SK-N-SH (cell line): ENCODE measurements around the gene ZHX3. TPM values are rescaled to one million over a fixed set of nuclear protein-coding genes. Genes with fewer than 3 reads are reported as not detected.
"Not testable (repeated sequence)": the region's sequence is repeated elsewhere in the genome, so short reads cannot be mapped to it uniquely, and the experiment has no call there.

Experiments
- CTCF ChIA-PET: fragments of 300-600, 350-600 bp; formaldehyde crosslinking; extraction: SDS; loops from one replicate; lab custom pipeline; 2021; lab: Yijun Ruan, JAX
- POLR2A ChIA-PET: fragments of 350-600 bp; sonication (Branson Sonifier 250); formaldehyde crosslinking; extraction: SDS; loops from one replicate; lab custom pipeline; 2020; ENCODE audit warnings: antibody characterized with exemption, inconsistent platforms; lab: Yijun Ruan, JAX
- DNase-seq: peaks from one replicate; pipeline ENCODE4 v3.0.0; 2012
- H2AFZ ChIP-seq: fragments of 200-600 bp; sonication (generic); 2 replicates; pipeline ENCODE4 v1.8.1; 2016; ENCODE audit warnings: antibody characterized with exemption, mild to moderate bottlenecking, low read depth
- H3F3A ChIP-seq: fragments of 200-600 bp; sonication (generic); replicated peaks from 2 replicates; pipeline ENCODE3; 2016; ENCODE audit warnings: antibody characterized with exemption, mild to moderate bottlenecking; ENCODE audit not compliant: insufficient read depth
- H3K27ac ChIP-seq, 2 experiments: fragments of 200-500 bp in 1 of 2; fragments of 200-600 bp in 1 of 2; sonication (Bioruptor generic) in 1 of 2; sonication (generic), shearing (Covaris generic) in 1 of 2; 2 replicates each; pipeline versions ENCODE4 v1.5.1 to v1.6.1; 2014 to 2016; ENCODE audit warnings: low read depth in 2 of 2, inconsistent platforms in 1 of 2, low read length in 1 of 2, mild to moderate bottlenecking in 1 of 2, mixed read lengths in 1 of 2
- H3K27me3 ChIP-seq: fragments of 200-600 bp; sonication (generic), shearing (Covaris generic); 2 replicates; pipeline ENCODE4 v1.6.1; 2016; ENCODE audit warnings: mixed run types; ENCODE audit not compliant: insufficient read depth
- H3K36me3 ChIP-seq, 2 experiments: fragments of 200-500 bp in 1 of 2; fragments of 200-600 bp in 1 of 2; sonication (Bioruptor generic) in 1 of 2; sonication (generic) in 1 of 2; replicated peaks in 1 of 2; 2 replicates each; pipeline versions ENCODE3 to v1.5.1; 2014 to 2016; ENCODE audit warnings: low read length in 1 of 2, mild to moderate bottlenecking in 1 of 2; ENCODE audit not compliant: insufficient read depth in 2 of 2, control insufficient read depth in 1 of 2
- H3K4me1 ChIP-seq, 2 experiments: fragments of 200-500 bp in 1 of 2; fragments of 200-600 bp in 1 of 2; sonication (Bioruptor generic) in 1 of 2; sonication (generic), shearing (Covaris generic) in 1 of 2; 2 replicates each; pipeline versions ENCODE4 v1.5.1 to v1.6.1; 2014 to 2016; ENCODE audit warnings: low read depth in 1 of 2, low read length in 1 of 2, mixed run types in 1 of 2; ENCODE audit not compliant: insufficient read depth in 2 of 2, control insufficient read depth in 1 of 2
- H3K4me2 ChIP-seq: fragments of 200-600 bp; sonication (generic), shearing (Covaris generic); 2 replicates; pipeline ENCODE4 v1.6.1; 2017; ENCODE audit warnings: mixed run types
- H3K4me3 ChIP-seq, 2 experiments: fragments of 200-500 bp in 1 of 2; fragments of 200-600 bp in 1 of 2; sonication (Bioruptor generic) in 1 of 2; sonication (generic), shearing (Covaris generic) in 1 of 2; 2 replicates each; pipeline versions ENCODE4 v1.5.1 to v1.8.1; 2014 to 2016; ENCODE audit warnings: low read depth in 2 of 2, inconsistent platforms in 1 of 2, low read length in 1 of 2, mild to moderate bottlenecking in 1 of 2, mixed read lengths in 1 of 2, moderate library complexity in 1 of 2
- H3K79me2 ChIP-seq: fragments of 200-600 bp; sonication (generic); 2 replicates; pipeline ENCODE4 v1.8.1; 2017; ENCODE audit warnings: mild to moderate bottlenecking; ENCODE audit not compliant: insufficient read depth
- H3K9ac ChIP-seq: fragments of 200-600 bp; sonication (generic); 2 replicates; pipeline ENCODE4 v1.6.1; 2017; ENCODE audit warnings: mixed run types
- H3K9me2 ChIP-seq: fragments of 200-600 bp; sonication (generic); 2 replicates; pipeline ENCODE4 v1.6.1; 2017; ENCODE audit warnings: mixed run types
- H3K9me3 ChIP-seq: fragments of 200-600 bp; sonication (generic); 2 replicates; pipeline ENCODE4 v1.6.1; 2017; ENCODE audit warnings: mixed run types, mild to moderate bottlenecking, moderate library complexity
- H4K20me1 ChIP-seq: fragments of 200-600 bp; sonication (generic); 2 replicates; pipeline ENCODE4 v1.6.1; 2017; ENCODE audit warnings: mild to moderate bottlenecking, mixed run types; ENCODE audit not compliant: insufficient read depth
- CHD2 ChIP-seq: fragments of 150-350 bp; IDR thresholded peaks from 2 replicates; pipeline ENCODE4 v1.6.1; 2018; ENCODE audit warnings: low read length; ENCODE audit not compliant: partially characterized antibody
- FOXJ3 ChIP-seq: sonication (generic); formaldehyde crosslinking; IDR thresholded peaks from 2 replicates; pipeline ENCODE4 v1.5.1; 2020; ENCODE audit warnings: mild to moderate bottlenecking, missing genetic modification reagents
- MAX ChIP-seq: IDR thresholded peaks from 2 replicates; pipeline ENCODE4 v1.4.0; 2012; ENCODE audit warnings: low read depth
- RAD21 ChIP-seq: IDR thresholded peaks from 2 replicates; pipeline ENCODE4 v1.6.1; 2012; ENCODE audit warnings: mild to moderate bottlenecking, low read length
- RFX5 ChIP-seq: IDR thresholded peaks from 2 replicates; pipeline ENCODE4 v1.6.1; 2012; ENCODE audit warnings: mild to moderate bottlenecking, improper control_type of control experiment, low read length
- WGBS: methylation state at CpG from one replicate; pipeline ENCODE4 v1.1.6; 2017; ENCODE audit warnings: low lambda C conversion rate; 5-methylcytosine and 5-hydroxymethylcytosine counted together
- polyA plus RNA-seq, 3 experiments: library from polyadenylated mRNA; depleted of rRNA; stranded (reverse); fragments of >200 nt; gene quantifications; 2 replicates each; pipeline ENCODE4 v1.2.3, GENCODE V29; 2012
- TF ChIP-seq, protein P1 (sequence below): IDR thresholded peaks from 2 replicates; pipeline ENCODE4 v1.6.1; 2012; ENCODE audit warnings: mild to moderate bottlenecking, low read depth, low read length, moderate library complexity

Gene ZHX3
- polyA plus RNA-seq, 1 of the 3 experiments (the other 2 are of a cell fraction), result 6.0 TPM

DNA sequence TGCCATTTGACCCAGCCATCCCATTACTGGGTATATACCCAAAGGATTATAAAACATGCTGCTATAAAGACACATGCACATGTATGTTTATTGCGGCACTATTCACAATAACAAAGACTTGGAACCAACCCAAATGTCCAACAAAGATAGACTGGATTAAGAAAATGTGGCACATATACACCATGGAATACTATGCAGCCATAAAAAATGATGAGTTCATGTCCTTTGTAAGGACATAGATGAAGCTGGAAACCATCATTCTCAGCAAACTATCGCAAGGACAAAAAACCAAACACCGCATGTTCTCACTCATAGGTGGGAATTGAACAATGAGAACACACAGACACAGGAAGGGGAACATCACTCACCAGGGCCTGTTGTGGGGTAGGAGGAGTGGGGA, 80.3 kb downstream of the ZHX3 start:
- DNase-seq, H2AFZ ChIP-seq, H3K27me3 ChIP-seq: not testable (repeated sequence)

DNA sequence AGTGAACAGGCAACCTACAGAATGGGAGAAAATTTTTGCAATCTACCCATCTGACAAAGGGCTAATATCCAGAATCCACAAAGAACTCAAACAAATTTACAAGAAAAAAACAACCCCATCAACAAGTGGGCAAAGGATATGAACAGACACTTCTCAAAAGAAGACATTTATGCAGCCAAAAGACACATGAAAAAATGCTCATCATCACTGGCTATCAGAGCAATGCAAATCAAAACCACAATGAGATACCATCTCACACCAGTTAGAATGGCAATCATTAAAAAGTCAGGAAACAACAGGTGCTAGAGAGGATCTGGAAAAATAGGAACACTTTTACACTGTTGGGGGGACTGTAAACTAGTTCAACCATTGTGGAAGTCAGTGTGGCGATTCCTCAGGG, 80.7 kb downstream of the ZHX3 start:
- H3K36me3 ChIP-seq, H3K27me3 ChIP-seq, H3K79me2 ChIP-seq, DNase-seq, H3K9ac ChIP-seq, H3F3A ChIP-seq, H2AFZ ChIP-seq, H3K4me3 ChIP-seq, CTCF ChIA-PET, H4K20me1 ChIP-seq, H3K27ac ChIP-seq, H3K9me3 ChIP-seq, H3K9me2 ChIP-seq, H3K4me2 ChIP-seq: not testable (repeated sequence)
- WGBS, result 90% methylated on average over 1 of the region's 1 CpG
- H3K4me1 ChIP-seq, result peaks cover 7 to 17% of the 10 kb centered on the region in 2 experiments; a peak in 3 of 4 replicates
- POLR2A ChIA-PET, result interaction anchor here (0.6 kb wide), 1 partner anchor 190 kb away, joined by 3 read pairs; no protein-coding TSS in a partner anchor

More for the DNA sequence above, 80.3 kb downstream of the ZHX3 start:
- H3K9me2 ChIP-seq, H4K20me1 ChIP-seq, H3K27ac ChIP-seq, H3K4me2 ChIP-seq, H3K79me2 ChIP-seq, CTCF ChIA-PET, H3K9ac ChIP-seq, H3F3A ChIP-seq, POLR2A ChIA-PET, H3K9me3 ChIP-seq, H3K4me3 ChIP-seq, H3K36me3 ChIP-seq: not testable (repeated sequence)
- H3K4me1 ChIP-seq, result peaks cover 7 to 13% of the 10 kb centered on the region in 2 experiments; a peak in 3 of 4 replicates
- WGBS, result 96% methylated on average over 3 of the region's 3 CpGs

DNA sequence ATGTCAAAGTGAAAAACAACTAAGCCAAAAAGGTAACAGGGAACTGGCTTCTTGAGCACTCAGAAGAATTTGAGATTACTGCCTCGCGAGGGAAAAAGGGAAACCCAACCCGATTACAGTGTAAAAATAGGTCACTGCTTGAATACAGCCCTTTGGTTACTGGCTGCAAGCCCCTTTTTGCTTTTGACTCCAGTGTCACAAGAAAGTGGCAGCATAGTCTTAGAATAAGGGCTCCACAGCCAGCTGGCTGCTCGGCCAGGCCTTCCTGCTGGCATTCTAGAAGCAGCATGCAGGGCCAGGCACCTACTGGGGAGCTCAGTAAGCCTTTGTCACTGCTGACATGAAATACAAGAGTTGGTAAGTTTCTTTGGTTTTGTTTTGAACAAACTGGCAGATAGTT, 83.0 kb downstream of the ZHX3 start:
- Histone ChIP-seq H3K27me3 (no peaks in the 10 kb centered on the region), H3K36me3 (no peaks in the 10 kb centered on the region), H2AFZ (no peak overlapping the region), H3K9me2 (no peaks in the 10 kb centered on the region)
- no peak for DNase-seq
- 98% methylated on average over 4 of the region's 4 CpGs for whole genome bisulfite sequencing
- ChIA-PET POLR2A (no interaction called here), CTCF (interaction anchor here (0.9 to 6.1 kb wide), 3 partner anchors 62 to 266 kb away, joined by 3 to 47 read pairs (median 38); partner anchors contain the start of gene LPIN3)
- TF ChIP-seq FOXJ3 (CRISPR knock-in tag) (no peak), RAD21 (no peak), RFX5 (no peak), CHD2 (no peak), MAX (no peak)
- TF ChIP-seq, protein P1, sequence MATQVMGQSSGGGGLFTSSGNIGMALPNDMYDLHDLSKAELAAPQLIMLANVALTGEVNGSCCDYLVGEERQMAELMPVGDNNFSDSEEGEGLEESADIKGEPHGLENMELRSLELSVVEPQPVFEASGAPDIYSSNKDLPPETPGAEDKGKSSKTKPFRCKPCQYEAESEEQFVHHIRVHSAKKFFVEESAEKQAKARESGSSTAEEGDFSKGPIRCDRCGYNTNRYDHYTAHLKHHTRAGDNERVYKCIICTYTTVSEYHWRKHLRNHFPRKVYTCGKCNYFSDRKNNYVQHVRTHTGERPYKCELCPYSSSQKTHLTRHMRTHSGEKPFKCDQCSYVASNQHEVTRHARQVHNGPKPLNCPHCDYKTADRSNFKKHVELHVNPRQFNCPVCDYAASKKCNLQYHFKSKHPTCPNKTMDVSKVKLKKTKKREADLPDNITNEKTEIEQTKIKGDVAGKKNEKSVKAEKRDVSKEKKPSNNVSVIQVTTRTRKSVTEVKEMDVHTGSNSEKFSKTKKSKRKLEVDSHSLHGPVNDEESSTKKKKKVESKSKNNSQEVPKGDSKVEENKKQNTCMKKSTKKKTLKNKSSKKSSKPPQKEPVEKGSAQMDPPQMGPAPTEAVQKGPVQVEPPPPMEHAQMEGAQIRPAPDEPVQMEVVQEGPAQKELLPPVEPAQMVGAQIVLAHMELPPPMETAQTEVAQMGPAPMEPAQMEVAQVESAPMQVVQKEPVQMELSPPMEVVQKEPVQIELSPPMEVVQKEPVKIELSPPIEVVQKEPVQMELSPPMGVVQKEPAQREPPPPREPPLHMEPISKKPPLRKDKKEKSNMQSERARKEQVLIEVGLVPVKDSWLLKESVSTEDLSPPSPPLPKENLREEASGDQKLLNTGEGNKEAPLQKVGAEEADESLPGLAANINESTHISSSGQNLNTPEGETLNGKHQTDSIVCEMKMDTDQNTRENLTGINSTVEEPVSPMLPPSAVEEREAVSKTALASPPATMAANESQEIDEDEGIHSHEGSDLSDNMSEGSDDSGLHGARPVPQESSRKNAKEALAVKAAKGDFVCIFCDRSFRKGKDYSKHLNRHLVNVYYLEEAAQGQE, result no peak
- TF ChIP-seq, all 33 proteins: peak for 0
- Histone ChIP-seq H3F3A (peaks cover 6% of the 10 kb centered on the region), H4K20me1 (no peaks in the 10 kb centered on the region), H3K4me2 (no peak overlapping the region), H3K79me2 (peaks cover 7% of the 10 kb centered on the region), H3K9me3 (no peaks in the 10 kb centered on the region), H3K4me1 (peaks cover 7 to 21% of the 10 kb centered on the region in 2 experiments; a peak in 3 of 4 replicates), H3K9ac (no peak overlapping the region), H3K27ac (no peak overlapping the region), H3K4me3 (no peak overlapping the region)
